Measurements from ENCODE around the gene GLIS1. TPM values are rescaled to one million over a fixed set of nuclear protein-coding genes. Genes with fewer than 3 reads are reported as not detected.

GLIS1 gene
- total RNA-seq, 1 experiment from 2014 or later: 0.42 TPM

DNA sequence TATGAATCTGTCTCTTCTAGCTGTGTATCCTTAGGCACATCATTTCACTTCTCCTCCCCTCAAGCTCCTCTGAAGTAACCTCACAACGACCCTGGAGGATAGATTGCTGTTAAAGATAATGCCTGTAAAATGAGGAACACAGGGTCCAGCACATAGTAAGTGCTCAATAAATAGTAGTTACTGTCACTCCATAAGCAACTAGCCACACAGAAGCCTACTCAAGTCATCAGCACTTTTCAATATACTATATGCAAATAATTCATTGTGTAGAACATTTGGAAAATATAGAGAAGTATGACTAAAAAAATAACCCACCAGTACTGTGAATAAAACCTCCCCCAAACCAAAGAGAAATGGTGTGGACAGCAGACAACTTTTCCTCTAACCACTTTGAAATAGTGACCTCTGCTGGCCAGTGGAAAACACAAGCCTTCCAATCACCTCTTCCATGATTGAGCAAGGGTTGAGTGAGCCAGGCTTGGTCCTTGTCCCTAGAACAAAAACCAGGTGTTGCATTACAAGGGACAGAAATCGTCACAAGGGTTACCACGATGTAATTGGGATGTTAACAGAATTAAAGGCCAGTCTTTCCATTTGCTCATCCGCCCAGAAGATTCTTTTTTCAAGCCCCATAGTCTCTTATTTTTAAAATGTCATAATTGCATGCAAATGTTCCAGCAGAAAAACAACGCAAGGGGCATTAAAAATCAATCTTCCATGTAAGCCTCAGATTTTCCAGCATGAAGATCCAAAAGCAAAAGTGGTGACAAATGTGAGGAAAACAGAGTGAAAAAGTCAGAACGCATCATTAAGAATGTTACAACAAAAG lies 15.7 kb upstream of the GLIS1 start:
- DNase-seq: peak; percentile 59
- Histone ChIP-seq H3K27me3 (ENCODE audit: control insufficient read depth, insufficient read depth, low read length) (no peaks in the 10 kb centered on the region; the same call in 1 of the 2 replicates), H3K4me3 (ENCODE audit: insufficient read depth, low read depth, low read length) (no peak overlapping the region), H3K36me3 (replicated peaks; ENCODE audit: control insufficient read depth, insufficient read depth, low read length) (no peaks in the 10 kb centered on the region)

- no peak for DNase-seq
- H3K4me3 ChIP-seq (ENCODE audit: insufficient read depth, low read depth, low read length): no peak overlapping the region
These were observed 13.3 kb upstream of the GLIS1 start for GRCh38 chr1:53752281-53752680.

GRCh38 chr1:53747841-53748240 lies 8.9 kb upstream of the GLIS1 start:
- peaks cover 3% of the 10 kb centered on the region; the same call in 1 of the 2 replicates for H3K27me3 ChIP-seq (ENCODE audit: control insufficient read depth, insufficient read depth, low read length)
- no peak for DNase-seq
- no peak overlapping the region for H3K4me3 ChIP-seq (ENCODE audit: insufficient read depth, low read depth, low read length)
- H3K36me3 ChIP-seq (replicated peaks; ENCODE audit: control insufficient read depth, insufficient read depth, low read length): no peaks in the 10 kb centered on the region

More at GRCh38 chr1:53752281-53752680, 13.3 kb upstream of the GLIS1 start:
- Histone ChIP-seq H3K36me3 (replicated peaks; ENCODE audit: control insufficient read depth, insufficient read depth, low read length) (no peaks in the 10 kb centered on the region), H3K27me3 (ENCODE audit: control insufficient read depth, insufficient read depth, low read length) (no peaks in the 10 kb centered on the region; the same call in 1 of the 2 replicates)

DNA sequence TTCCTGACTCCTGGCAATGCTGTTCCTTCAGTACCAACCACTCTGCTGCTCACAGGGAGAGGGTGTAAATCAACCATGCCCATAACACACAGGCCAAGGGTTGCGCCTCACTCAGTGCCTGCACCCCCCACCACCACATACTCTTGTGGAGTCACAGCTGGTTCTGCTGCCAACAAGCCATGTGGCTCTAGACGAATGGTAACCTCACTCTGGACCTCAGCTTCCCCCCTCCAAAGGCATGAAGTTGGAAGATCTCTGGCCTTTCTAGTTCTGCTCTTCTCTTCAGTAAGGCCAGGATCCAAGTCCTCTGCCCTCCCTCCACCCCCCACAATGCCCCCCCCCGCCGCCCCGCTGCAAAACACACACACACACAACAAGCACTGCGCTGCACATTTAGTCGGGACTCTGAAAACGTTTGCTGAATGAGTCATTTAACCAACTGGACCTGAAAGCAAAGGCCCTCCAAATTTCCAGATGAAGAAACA lies 1.7 kb upstream of the GLIS1 start:
- peaks cover 59% of the 10 kb centered on the region for H3K27me3 ChIP-seq (ENCODE audit: control insufficient read depth, insufficient read depth, low read length)
- peak; percentile 15 for DNase-seq
- no peak overlapping the region for H3K4me3 ChIP-seq (ENCODE audit: insufficient read depth, low read depth, low read length)
- H3K36me3 ChIP-seq (replicated peaks; ENCODE audit: control insufficient read depth, insufficient read depth, low read length): no peaks in the 10 kb centered on the region

- DNase-seq: peak; percentile 72
- peaks cover 74% of the 10 kb centered on the region for H3K27me3 ChIP-seq (ENCODE audit: control insufficient read depth, insufficient read depth, low read length)
- peak overlapping the region; percentile 58 for H3K4me3 ChIP-seq (ENCODE audit: insufficient read depth, low read depth, low read length)
- H3K36me3 ChIP-seq (replicated peaks; ENCODE audit: control insufficient read depth, insufficient read depth, low read length): no peaks in the 10 kb centered on the region
These were observed 507 bp downstream of the GLIS1 start for GRCh38 chr1:53738205-53739108.

- peak; percentile 80 for DNase-seq
- Histone ChIP-seq H3K4me3 (ENCODE audit: insufficient read depth, low read depth, low read length) (peak overlapping the region; percentile 58), H3K27me3 (ENCODE audit: control insufficient read depth, insufficient read depth, low read length) (peaks cover 72% of the 10 kb centered on the region), H3K36me3 (replicated peaks; ENCODE audit: control insufficient read depth, insufficient read depth, low read length) (no peaks in the 10 kb centered on the region)
These were observed 1.2 kb downstream of the GLIS1 start for GRCh38 chr1:53737648-53738204.

GRCh38 chr1:53736290-53736689 lies 2.7 kb downstream of the GLIS1 start:
- Histone ChIP-seq H3K27me3 (ENCODE audit: control insufficient read depth, insufficient read depth, low read length) (peaks cover 69% of the 10 kb centered on the region), H3K4me3 (ENCODE audit: insufficient read depth, low read depth, low read length) (no peak overlapping the region), H3K36me3 (replicated peaks; ENCODE audit: control insufficient read depth, insufficient read depth, low read length) (no peaks in the 10 kb centered on the region)
- peak; percentile 3 for DNase-seq

DNA sequence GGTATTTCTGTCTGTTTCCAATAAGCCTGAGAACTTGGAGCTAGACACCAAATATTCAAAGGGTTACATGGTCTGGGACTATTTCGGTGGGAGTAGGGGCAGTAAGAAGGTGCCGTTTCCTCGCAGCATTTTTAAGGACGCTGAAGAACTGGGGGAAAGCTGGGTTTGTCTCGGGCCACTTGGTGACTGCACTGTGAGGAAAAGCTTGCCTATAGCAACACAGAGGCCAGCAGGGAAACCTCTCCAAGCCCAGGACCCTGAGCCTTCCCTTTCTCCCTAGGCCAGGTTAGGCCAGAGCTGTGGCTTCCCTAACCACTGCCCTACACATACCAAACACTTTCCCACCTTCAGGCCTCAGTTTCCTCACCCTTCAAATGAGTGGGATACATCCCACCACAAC lies 3.3 kb downstream of the GLIS1 start:
- no peaks in the 10 kb centered on the region for H3K36me3 ChIP-seq (replicated peaks; ENCODE audit: control insufficient read depth, insufficient read depth, low read length)
- DNase-seq: peak; percentile 8
- peaks cover 67% of the 10 kb centered on the region for H3K27me3 ChIP-seq (ENCODE audit: control insufficient read depth, insufficient read depth, low read length)
- H3K4me3 ChIP-seq (ENCODE audit: insufficient read depth, low read depth, low read length): no peak overlapping the region

DNA sequence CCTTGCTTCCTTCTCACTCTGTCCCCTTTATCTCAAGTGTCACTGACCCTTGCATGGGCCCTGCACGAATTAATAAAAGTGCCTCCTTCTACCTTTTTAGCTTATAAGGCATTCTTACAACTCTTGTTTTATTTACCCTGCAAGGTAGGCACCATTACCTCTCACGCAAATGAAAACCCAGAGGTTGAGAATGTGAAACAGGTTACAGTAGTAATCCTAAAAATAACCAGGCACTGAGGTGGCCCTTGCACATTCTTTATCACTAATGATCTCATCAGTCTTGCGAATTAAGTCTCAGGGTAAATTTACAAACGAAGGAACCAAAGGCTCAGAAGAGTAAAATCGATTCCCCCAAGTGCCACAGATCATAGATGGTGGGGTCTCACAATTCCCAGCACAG lies 3.7 kb downstream of the GLIS1 start:
- H3K4me3 ChIP-seq (ENCODE audit: insufficient read depth, low read depth, low read length): no peak overlapping the region
- no peaks in the 10 kb centered on the region for H3K36me3 ChIP-seq (replicated peaks; ENCODE audit: control insufficient read depth, insufficient read depth, low read length)
- DNase-seq: no peak
- H3K27me3 ChIP-seq (ENCODE audit: control insufficient read depth, insufficient read depth, low read length): peaks cover 63% of the 10 kb centered on the region

DNA sequence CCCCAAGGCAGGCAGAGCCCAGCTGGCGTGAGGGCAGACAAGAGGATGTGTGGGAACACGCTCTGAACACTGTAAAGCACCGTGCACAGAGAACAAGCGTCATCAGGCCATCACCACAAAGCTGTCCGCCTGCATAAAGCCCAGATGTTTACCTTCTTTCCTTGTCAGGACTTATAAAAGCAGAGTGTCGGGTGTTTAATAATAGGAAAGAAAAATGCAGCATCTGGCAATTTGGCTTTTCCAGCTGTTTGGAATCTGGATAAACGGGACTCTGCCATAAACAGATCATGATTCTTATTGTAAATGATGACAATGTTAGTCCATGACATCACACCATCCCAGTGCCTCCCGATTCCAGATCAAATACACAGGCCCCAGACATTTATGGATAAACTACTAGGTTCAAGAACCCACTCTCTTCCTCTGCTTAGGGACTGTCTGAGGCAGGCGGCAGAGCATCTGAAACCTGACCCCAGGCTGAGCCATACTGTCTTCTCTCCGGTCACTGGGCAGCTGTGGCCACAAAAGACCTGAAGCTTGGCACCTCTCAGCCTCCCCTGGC lies 4.2 kb downstream of the GLIS1 start:
- Histone ChIP-seq H3K36me3 (replicated peaks; ENCODE audit: control insufficient read depth, insufficient read depth, low read length) (no peaks in the 10 kb centered on the region), H3K4me3 (ENCODE audit: insufficient read depth, low read depth, low read length) (no peak overlapping the region), H3K27me3 (ENCODE audit: control insufficient read depth, insufficient read depth, low read length) (peaks cover 58% of the 10 kb centered on the region)
- no peak for DNase-seq

GRCh38 chr1:53733975-53734649 lies 4.9 kb downstream of the GLIS1 start:
- Histone ChIP-seq H3K27me3 (ENCODE audit: control insufficient read depth, insufficient read depth, low read length) (peaks cover 53% of the 10 kb centered on the region), H3K36me3 (replicated peaks; ENCODE audit: control insufficient read depth, insufficient read depth, low read length) (no peaks in the 10 kb centered on the region), H3K4me3 (ENCODE audit: insufficient read depth, low read depth, low read length) (no peak overlapping the region)
- no peak for DNase-seq

DNA sequence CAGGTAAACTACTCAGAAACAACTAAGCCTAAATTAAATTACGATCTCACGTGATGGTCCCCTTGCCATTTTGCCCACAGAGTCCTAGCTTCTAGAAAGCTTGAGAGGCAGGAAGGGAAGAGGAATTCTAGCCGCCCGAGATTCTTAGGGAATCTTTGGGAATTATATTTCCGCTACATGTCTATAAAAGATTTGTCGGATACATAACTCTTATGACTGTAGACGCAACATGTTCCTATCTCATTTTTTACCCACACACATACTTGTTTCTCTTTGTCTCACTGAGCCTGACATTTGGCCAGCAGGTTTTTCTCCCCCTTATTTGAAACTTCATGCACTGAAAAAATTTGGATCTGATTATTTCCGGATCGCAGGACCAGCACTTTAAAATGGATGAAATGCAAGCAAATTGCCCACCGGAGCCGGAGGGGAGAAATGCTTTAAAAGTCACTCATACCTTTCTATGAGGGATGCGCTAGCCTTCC lies 5.5 kb downstream of the GLIS1 start:
- H3K27me3 ChIP-seq (ENCODE audit: control insufficient read depth, insufficient read depth, low read length): peaks cover 49% of the 10 kb centered on the region
- no peak overlapping the region for H3K4me3 ChIP-seq (ENCODE audit: insufficient read depth, low read depth, low read length)
- no peak for DNase-seq

DNA sequence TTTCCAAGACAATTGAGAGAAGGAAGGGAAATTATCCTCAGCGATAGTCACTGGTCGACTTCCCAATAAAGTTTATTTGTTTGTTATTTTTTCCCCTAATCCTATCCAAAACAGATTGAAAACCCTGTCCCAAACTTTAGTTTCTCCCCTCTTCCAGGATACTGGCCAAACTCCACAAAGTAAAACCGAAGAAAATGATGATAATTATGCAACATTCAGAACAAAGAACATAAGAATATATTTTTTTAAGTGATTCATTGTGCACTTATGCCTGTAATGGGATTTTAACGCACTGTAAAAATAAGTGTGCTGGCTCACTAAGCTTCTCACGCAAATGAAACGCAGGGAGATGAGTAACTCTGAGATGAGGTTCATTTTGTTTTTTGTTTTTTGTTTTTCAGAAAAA lies 6.0 kb downstream of the GLIS1 start:
- DNase-seq: no peak
- Histone ChIP-seq H3K27me3 (ENCODE audit: control insufficient read depth, insufficient read depth, low read length) (peaks cover 43% of the 10 kb centered on the region), H3K4me3 (ENCODE audit: insufficient read depth, low read depth, low read length) (no peak overlapping the region), H3K36me3 (replicated peaks; ENCODE audit: control insufficient read depth, insufficient read depth, low read length) (no peaks in the 10 kb centered on the region)

More for the DNA sequence above, 5.5 kb downstream of the GLIS1 start:
- no peaks in the 10 kb centered on the region for H3K36me3 ChIP-seq (replicated peaks; ENCODE audit: control insufficient read depth, insufficient read depth, low read length)

All from H7 (cell line).